Retinal pigment epithelial cell (primary cell): ENCODE measurements around the gene SLC12A9.
"Not testable (repeated sequence)": the region's sequence is repeated elsewhere in the genome, so short reads cannot be mapped to it uniquely, and the experiment has no call there.

Source experiments
- DNase-seq: peaks from one replicate; pipeline ENCODE4 v3.0.0-alpha.2; 2010; ENCODE audit warnings: low read depth
- H3K4me3 ChIP-seq: 2 replicates; pipeline ENCODE4 v1.5.1; 2011; ENCODE audit warnings: mild to moderate bottlenecking, low read length, control low read depth, moderate library complexity
- CTCF ChIP-seq: conservative IDR thresholded peaks from 2 replicates; pipeline ENCODE4 v1.5.1; 2011; ENCODE audit warnings: low read depth, low read length, control low read depth, inconsistent platforms

SLC12A9 gene

DNA sequence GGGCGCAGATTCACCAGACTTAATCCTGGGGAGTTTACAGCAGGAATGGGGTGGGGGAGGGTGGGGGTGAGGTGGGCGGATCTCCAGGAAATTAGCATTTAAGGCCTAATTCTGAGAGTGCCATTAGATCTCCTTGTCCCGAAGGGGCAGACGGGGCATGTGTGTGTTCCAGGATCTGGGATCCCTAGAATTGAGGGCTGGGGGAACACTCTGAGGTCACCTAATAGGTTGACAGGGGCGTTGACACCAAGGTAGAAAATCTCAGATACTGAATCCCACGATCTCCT lies 15.8 kb upstream of the SLC12A9 start:
- no peak for TF ChIP-seq CTCF
- DNase-seq = no peak
- H3K4me3 ChIP-seq = peak overlapping the region; percentile 45

GRCh38 chr7:100837099-100837836 lies 15.2 kb upstream of the SLC12A9 start:
- DNase-seq = peak; percentile 69
- no peak for TF ChIP-seq CTCF
- peak overlapping the region; percentile 45 for H3K4me3 ChIP-seq

DNA sequence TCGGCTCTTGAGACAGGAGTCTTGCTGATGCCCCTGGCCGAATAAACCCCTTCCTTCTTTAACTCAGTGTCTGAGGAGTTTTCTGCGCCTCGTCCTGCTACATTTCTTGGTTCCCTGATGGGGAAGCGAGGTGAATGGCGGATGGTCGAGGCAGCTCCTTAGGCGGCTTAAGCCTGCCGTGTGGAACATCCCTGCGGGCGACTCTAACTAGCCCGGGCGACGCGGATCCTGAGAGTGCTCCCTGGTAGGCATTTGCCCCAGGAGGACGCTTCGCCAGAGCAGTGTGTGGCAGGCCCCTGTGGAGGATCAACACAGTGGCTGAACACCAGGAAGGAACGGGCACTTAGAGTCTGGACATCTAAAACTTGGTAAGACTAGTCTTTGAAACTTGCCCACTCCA lies 13.2 kb upstream of the SLC12A9 start:
- DNase-seq = no peak
- no peak overlapping the region for H3K4me3 ChIP-seq
- TF ChIP-seq CTCF = no peak

DNA sequence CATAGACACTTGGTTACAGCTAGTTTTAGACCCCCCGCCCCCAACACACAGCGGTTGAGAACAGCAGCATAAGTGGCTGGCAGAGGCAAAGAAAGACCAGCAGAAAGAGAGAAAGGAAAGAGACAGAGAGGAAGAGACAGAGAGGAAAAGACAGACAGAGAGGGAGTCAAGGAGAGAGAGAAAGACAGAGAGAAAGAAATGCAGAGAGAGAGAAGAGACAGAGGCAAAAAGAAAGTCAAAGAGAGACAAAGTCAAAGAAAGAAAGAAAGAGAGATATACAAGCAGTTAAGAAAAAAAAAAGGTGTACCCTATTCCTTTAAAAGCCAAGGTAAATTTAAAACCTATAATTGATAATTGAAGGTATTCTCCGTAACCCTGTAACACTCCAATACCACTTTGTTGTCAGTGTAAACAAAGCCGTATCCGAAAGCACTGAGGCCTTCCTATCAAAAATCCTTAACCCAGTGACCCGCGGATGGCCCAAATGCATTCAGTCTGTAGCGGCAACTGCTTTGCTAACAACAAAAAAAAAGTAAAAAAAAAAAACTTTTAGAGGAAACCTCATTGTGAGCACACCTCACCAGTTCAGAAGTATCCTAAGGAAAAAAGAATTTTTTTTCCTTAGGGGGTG lies 11.9 kb upstream of the SLC12A9 start:
- H3K4me3 ChIP-seq = no peak overlapping the region
- no peak for DNase-seq
- TF ChIP-seq CTCF = no peak

DNA sequence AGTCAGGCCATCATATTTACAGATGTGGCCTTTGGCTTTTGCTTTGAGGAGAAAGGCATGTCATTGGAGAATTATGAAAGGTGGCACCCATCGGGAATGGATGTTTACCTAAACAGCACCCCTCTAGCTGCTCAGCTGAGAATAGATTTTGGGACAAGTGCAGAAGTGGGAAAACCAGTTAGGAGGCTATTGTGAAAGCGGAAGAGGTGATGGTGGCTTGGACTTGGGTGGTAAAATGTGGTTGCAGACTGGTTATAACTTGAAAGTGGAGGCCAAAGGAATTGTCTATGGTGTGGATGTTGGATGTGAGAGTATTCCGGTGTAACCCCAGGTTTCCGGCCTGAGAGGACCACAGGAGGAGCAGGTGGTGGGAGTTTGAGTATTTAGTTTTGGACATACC lies 5.2 kb upstream of the SLC12A9 start:
- H3K4me3 ChIP-seq = no peak overlapping the region
- no peak for DNase-seq
- TF ChIP-seq CTCF = no peak

DNA sequence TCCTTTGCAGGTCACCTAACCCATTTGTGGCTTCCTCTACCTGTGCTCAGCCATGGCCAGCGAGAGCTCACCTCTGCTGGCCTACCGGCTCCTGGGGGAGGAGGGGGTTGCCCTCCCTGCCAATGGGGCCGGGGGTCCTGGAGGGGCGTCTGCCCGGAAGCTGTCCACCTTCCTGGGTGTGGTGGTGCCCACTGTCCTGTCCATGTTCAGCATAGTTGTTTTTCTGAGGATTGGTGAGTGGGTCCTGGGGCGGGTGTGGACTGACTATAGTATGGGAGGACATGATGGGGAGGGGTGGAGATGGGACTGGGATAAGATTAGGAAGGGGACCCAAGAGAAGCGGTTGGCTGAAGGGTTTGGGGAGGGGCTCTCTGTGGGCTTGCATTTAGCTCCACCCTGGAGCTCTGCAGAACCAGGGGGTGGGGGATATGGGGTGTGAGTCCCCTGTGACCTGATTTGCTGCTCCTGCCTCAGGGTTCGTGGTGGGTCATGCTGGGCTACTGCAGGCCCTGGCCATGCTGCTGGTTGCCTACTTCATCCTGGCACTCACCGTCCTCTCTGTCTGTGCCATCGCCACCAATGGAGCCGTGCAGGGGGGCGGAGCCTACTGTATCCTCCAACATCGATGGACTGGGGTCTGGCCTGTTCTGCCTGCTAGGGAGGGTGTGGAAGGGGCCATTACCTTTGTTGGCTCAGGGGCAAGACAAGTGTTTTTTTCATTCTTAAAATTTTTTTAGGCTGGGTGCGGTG lies 1.8 kb downstream of the SLC12A9 start:
- DNase-seq = no peak
- no peak overlapping the region for H3K4me3 ChIP-seq
- no peak for TF ChIP-seq CTCF

DNA sequence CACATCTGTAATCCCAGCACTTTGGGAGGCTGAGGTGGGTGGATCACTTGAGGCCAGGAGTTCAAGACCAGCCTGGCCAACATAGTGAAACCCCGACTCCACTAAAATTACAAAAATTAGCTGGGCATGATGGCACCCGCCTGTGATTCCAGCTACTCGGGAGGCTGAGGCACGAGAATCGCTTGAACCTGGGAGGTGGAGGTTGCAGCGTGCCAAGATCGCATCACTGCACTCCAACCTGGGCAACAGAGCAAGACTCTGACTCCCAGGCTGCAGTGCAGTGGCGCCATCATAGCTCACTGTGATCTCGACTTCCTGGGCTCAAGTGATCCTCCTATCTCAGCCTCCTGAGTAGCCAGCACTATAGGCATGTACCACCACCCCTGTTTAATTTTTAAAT lies 2.4 kb downstream of the SLC12A9 start:
- not testable (repeated sequence) for H3K4me3 ChIP-seq, DNase-seq
